ENCODE data around the gene AIFM3. TPM values are rescaled to one million over a fixed set of nuclear protein-coding genes. Genes with fewer than 3 reads are reported as not detected.

AIFM3 gene
- total RNA-seq, 1 experiment from 2014 or later: 7.4 TPM

DNA sequence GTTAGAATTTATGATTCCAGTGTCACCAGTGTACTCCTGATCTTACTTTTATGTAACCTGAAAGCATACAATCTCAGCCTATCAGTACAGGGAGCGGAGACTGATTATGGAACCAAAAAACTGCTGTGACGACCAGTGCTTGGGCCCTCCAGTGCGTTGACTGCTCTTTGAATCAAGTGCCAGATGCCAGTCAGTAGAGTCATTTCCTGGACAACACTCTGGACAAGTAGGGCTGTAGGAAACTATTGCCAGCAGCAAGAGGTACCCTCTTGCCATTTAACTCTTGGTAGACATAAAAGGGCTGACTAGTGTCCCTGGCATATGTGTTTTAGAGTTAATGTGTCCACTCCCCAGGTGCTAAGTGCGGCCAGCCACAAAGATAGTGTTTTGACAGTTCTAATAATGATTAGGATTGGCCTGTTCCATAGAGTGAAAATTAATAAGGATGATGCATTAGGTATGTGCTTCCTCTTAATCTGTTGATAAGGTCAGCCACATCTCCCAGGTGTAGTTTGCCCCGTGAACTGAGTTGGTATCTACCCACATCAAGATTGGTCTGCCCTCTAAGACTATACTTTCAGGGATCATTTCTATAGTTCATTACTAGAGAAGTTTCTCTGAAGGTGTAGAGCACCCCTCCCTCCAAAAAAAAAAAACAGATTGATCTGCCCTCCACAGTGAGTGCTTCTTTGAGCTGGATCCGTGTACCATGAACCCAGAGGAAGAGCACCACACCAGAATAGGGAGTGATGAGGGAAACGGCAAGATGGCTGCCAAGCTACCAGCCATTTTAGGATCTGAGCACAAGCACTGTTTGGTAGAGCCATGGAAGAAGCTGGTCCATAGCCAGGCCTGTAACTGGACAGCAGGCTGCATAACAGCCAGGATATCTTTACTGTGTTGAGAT lies 20.7 kb upstream of the AIFM3 start:
- Histone ChIP-seq H3K4me3 (no peak overlapping the region), H3K9me2 (ENCODE audit: insufficient read depth) (no peaks in the 10 kb centered on the region), H3K4me2 (no peak overlapping the region), H3K9me3 (ENCODE audit: insufficient read depth, low read depth) (no peaks in the 10 kb centered on the region), H3K27ac (no peak overlapping the region), H3K4me1 (replicated peaks; ENCODE audit: insufficient read depth) (no peaks in the 10 kb centered on the region), H3K79me2 (ENCODE audit: low read depth) (peaks cover 98% of the 10 kb centered on the region), H3K36me3 (ENCODE audit: low read depth) (no peaks in the 10 kb centered on the region; the same call in 1 of the 2 replicates), H3K27me3 (ENCODE audit: insufficient read depth, low read depth) (no peaks in the 10 kb centered on the region), H3F3A (ENCODE audit: insufficient read depth, low read depth) (peaks cover 23% of the 10 kb centered on the region; the same call in 1 of the 2 replicates), H2AFZ (no peak overlapping the region), H4K20me1 (ENCODE audit: insufficient read depth) (peaks cover 58% of the 10 kb centered on the region)
- BruUV-seq (replicated peaks): no TSS peak
- no peak for TF ChIP-seq EZH2 (IDR thresholded peaks at IDR 0.05; ENCODE audit: low read depth)
- TF ChIP-seq, protein P1, sequence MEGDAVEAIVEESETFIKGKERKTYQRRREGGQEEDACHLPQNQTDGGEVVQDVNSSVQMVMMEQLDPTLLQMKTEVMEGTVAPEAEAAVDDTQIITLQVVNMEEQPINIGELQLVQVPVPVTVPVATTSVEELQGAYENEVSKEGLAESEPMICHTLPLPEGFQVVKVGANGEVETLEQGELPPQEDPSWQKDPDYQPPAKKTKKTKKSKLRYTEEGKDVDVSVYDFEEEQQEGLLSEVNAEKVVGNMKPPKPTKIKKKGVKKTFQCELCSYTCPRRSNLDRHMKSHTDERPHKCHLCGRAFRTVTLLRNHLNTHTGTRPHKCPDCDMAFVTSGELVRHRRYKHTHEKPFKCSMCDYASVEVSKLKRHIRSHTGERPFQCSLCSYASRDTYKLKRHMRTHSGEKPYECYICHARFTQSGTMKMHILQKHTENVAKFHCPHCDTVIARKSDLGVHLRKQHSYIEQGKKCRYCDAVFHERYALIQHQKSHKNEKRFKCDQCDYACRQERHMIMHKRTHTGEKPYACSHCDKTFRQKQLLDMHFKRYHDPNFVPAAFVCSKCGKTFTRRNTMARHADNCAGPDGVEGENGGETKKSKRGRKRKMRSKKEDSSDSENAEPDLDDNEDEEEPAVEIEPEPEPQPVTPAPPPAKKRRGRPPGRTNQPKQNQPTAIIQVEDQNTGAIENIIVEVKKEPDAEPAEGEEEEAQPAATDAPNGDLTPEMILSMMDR (conservative IDR thresholded peaks at IDR 0.05): no peak
- peak in 1 of 2 experiments; percentile 12 for DNase-seq
- POLR2A ChIA-PET (ENCODE audit: unreplicated experiment): interaction anchor here (0.7 kb wide), 1 partner anchor 30 kb away, joined by 14 read pairs; no protein-coding TSS in a partner anchor
- CTCF ChIA-PET: no interaction called here
- intact Hi-C loops (cut with micrococcal nuclease; ENCODE audit: unreplicated experiment): no loop called here

DNA sequence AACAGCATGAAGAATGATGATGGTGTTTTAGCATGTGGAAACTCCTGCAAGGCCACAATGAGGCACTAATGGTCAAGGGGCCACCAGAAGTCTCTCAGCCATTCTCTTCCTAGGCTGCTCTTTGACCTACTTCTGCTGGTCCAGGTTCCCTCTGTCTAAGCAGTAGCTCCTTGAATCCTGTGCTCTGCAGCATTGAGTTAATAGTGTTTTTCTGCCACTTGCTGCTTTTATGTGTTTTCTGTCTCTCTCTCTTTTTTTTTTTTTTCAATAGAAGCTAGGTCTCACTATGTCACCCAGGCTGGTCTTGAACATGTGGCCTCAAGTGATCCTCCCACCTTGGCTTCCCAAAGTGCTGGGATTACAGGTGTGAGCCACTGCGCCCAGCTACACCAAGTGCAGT lies 20.1 kb upstream of the AIFM3 start:
- no peak for DNase-seq
- Histone ChIP-seq H3K79me2 (ENCODE audit: low read depth) (peaks cover 100% of the 10 kb centered on the region), H2AFZ (no peak overlapping the region), H4K20me1 (ENCODE audit: insufficient read depth) (peaks cover 54% of the 10 kb centered on the region), H3K4me3 (no peak overlapping the region), H3K9me3 (ENCODE audit: insufficient read depth, low read depth) (no peaks in the 10 kb centered on the region), H3K27ac (no peak overlapping the region), H3F3A (ENCODE audit: insufficient read depth, low read depth) (peaks cover 24% of the 10 kb centered on the region; the same call in 1 of the 2 replicates), H3K36me3 (ENCODE audit: low read depth) (no peaks in the 10 kb centered on the region; the same call in 1 of the 2 replicates), H3K4me2 (no peak overlapping the region), H3K9me2 (ENCODE audit: insufficient read depth) (no peaks in the 10 kb centered on the region), H3K4me1 (replicated peaks; ENCODE audit: insufficient read depth) (no peaks in the 10 kb centered on the region), H3K27me3 (ENCODE audit: insufficient read depth, low read depth) (no peaks in the 10 kb centered on the region)
- no TSS peak for BruUV-seq (replicated peaks)
- CTCF ChIA-PET: interaction anchor here (0.5 to 0.6 kb wide), 2 partner anchors 8 to 719 kb away, joined by 3 to 5 read pairs; partner anchors contain the start of gene PPIL2
- intact Hi-C loops (cut with micrococcal nuclease; ENCODE audit: unreplicated experiment): no loop called here
- TF ChIP-seq, protein P1 (conservative IDR thresholded peaks at IDR 0.05): no peak
- no peak for TF ChIP-seq EZH2 (IDR thresholded peaks at IDR 0.05; ENCODE audit: low read depth)
- POLR2A ChIA-PET (ENCODE audit: unreplicated experiment): interaction anchor here (0.6 to 0.7 kb wide), 2 partner anchors 18 to 30 kb away, joined by 4 to 14 read pairs; no protein-coding TSS in a partner anchor

DNA sequence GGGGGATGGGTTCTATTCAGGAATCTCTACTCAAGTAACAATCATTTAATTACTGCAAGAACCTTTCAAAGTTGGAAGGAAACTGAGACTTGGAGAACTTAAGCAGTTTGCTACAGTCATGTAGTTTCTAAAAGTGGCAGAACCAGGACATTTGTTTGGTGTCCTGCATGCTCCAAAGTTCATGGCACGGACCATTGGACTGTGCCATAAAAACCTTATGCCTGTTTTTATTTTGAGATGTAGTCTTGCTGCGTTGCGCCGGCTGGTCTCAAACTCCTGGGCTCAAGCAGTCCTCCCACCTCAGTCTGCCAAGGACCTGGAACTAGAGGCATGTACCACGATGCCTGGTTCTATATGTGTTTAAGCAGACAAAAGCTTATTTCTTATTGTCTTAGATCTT lies 18.6 kb upstream of the AIFM3 start:
- Histone ChIP-seq H4K20me1 (ENCODE audit: insufficient read depth) (peaks cover 39% of the 10 kb centered on the region), H3K9me2 (ENCODE audit: insufficient read depth) (no peaks in the 10 kb centered on the region), H3K27me3 (ENCODE audit: insufficient read depth, low read depth) (no peaks in the 10 kb centered on the region), H3K36me3 (ENCODE audit: low read depth) (no peaks in the 10 kb centered on the region; the same call in 1 of the 2 replicates), H3K27ac (no peak overlapping the region), H3K4me3 (no peak overlapping the region), H3K4me1 (replicated peaks; ENCODE audit: insufficient read depth) (no peaks in the 10 kb centered on the region), H3K79me2 (ENCODE audit: low read depth) (peaks cover 99% of the 10 kb centered on the region), H2AFZ (no peak overlapping the region), H3F3A (ENCODE audit: insufficient read depth, low read depth) (peaks cover 30% of the 10 kb centered on the region; the same call in 1 of the 2 replicates), H3K4me2 (no peak overlapping the region), H3K9me3 (ENCODE audit: insufficient read depth, low read depth) (no peaks in the 10 kb centered on the region)
- CTCF ChIA-PET: interaction anchor here (0.6 kb wide), 1 partner anchor 39 kb away, joined by 3 read pairs; no protein-coding TSS in a partner anchor
- TF ChIP-seq, protein P1 (conservative IDR thresholded peaks at IDR 0.05): no peak
- TF ChIP-seq EZH2 (IDR thresholded peaks at IDR 0.05; ENCODE audit: low read depth): no peak
- BruUV-seq (replicated peaks): no TSS peak
- intact Hi-C loops (cut with micrococcal nuclease; ENCODE audit: unreplicated experiment): no loop called here
- POLR2A ChIA-PET (ENCODE audit: unreplicated experiment): interaction anchor here (0.7 kb wide), 1 partner anchor 9 kb away, joined by 7 read pairs; no protein-coding TSS in a partner anchor
- DNase-seq: no peak

Measured in PC-9 (cell line).